ENCODE results near the gene MGRN1. TPM values are rescaled to one million over a fixed set of nuclear protein-coding genes. Genes with fewer than 3 reads are reported as not detected.

Gene MGRN1
- total and polyA plus RNA-seq, 2 donors (not counting 1 experiment from before 2014, with no cell fraction given) = 5.4 to 26.1 TPM

DNA sequence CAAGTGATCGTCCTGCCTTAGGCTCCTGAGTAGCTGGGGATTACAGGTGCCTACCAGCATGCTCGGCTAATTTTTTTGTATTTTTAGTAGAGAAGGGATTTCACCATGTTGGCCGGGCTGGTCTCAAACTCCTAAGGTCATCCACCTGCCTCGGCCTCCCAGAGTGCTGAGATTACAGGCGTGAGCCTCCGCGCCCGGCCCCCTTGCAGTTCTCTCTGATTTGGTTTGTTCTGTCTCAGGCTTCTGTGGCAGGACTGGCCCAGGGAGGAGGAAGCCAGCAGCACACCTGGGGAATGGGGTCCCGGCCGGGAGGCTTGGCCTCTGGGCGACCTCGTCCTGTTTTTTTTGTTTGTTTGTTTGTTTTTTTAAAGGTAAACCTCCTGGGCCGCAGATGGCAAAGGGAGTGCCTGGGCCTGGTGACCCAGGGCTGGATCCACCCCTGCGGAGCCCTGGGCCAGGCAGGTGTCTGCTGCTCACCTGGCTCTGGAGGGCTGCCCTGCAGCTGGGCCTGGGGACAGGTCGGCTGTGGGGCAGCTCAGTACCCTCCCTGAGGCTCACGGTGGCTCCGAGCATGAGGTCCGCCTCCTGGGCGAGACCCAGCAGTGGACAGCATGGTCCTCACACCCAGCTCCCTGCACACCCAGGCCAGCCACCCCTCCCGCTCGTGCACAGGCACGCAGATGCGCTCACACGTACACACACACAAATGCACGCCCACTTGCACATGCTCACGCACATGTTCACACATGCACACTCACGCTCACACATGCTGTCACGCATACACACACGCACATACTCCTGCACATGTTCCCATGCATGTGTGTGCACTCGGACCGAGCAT is 65.5 kb downstream of the MGRN1 start:
- Histone ChIP-seq H3K79me2 (ENCODE audit: control insufficient read depth, insufficient read depth, low read length) (peaks cover 2% of the 10 kb centered on the region), H3K36me3 (ENCODE audit: control insufficient read depth, insufficient read depth, low read length) (peaks cover 10% of the 10 kb centered on the region), H3K9me3 (ENCODE audit: control insufficient read depth, insufficient read depth, low read depth, low read length) (no peaks in the 10 kb centered on the region), H3K9ac (ENCODE audit: insufficient read depth, low read length) (no peak overlapping the region), H3K4me3 (replicated peaks in 1 of 4; ENCODE audit: control extremely low read depth in 1 of 4, insufficient read depth in 1 of 4, low read depth in 3 of 4, low read length in 4 of 4) (no peak overlapping the region), H4K20me1 (ENCODE audit: control insufficient read depth, extremely low read depth, insufficient read depth, low read length) (no peaks in the 10 kb centered on the region), H2AFZ (ENCODE audit: low read length) (no peak overlapping the region), H3K4me1 (ENCODE audit: control insufficient read depth, extremely low read depth, insufficient read depth, low read length) (peaks cover 4% of the 10 kb centered on the region), H3K4me2 (ENCODE audit: extremely low read depth, insufficient read depth, low read length) (no peak overlapping the region), H3K27me3 (ENCODE audit: control insufficient read depth, insufficient read depth, low read length) (no peaks in the 10 kb centered on the region), H3K27ac (ENCODE audit: insufficient read depth, low read length) (no peak overlapping the region)
- TF ChIP-seq EZH2 (IDR thresholded peaks at IDR 0.05; ENCODE audit: low read length, missing control alignments) = no peak
- TF ChIP-seq, protein P1, sequence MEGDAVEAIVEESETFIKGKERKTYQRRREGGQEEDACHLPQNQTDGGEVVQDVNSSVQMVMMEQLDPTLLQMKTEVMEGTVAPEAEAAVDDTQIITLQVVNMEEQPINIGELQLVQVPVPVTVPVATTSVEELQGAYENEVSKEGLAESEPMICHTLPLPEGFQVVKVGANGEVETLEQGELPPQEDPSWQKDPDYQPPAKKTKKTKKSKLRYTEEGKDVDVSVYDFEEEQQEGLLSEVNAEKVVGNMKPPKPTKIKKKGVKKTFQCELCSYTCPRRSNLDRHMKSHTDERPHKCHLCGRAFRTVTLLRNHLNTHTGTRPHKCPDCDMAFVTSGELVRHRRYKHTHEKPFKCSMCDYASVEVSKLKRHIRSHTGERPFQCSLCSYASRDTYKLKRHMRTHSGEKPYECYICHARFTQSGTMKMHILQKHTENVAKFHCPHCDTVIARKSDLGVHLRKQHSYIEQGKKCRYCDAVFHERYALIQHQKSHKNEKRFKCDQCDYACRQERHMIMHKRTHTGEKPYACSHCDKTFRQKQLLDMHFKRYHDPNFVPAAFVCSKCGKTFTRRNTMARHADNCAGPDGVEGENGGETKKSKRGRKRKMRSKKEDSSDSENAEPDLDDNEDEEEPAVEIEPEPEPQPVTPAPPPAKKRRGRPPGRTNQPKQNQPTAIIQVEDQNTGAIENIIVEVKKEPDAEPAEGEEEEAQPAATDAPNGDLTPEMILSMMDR (conservative IDR thresholded peaks at IDR 0.05 in 1 of 2, IDR thresholded peaks at IDR 0.05 in 1 of 2; ENCODE audit: low read depth in 1 of 2, low read length in 2 of 2) = no peak
- no peak for DNase-seq (ENCODE audit: low read depth in 2 of 2)

DNA sequence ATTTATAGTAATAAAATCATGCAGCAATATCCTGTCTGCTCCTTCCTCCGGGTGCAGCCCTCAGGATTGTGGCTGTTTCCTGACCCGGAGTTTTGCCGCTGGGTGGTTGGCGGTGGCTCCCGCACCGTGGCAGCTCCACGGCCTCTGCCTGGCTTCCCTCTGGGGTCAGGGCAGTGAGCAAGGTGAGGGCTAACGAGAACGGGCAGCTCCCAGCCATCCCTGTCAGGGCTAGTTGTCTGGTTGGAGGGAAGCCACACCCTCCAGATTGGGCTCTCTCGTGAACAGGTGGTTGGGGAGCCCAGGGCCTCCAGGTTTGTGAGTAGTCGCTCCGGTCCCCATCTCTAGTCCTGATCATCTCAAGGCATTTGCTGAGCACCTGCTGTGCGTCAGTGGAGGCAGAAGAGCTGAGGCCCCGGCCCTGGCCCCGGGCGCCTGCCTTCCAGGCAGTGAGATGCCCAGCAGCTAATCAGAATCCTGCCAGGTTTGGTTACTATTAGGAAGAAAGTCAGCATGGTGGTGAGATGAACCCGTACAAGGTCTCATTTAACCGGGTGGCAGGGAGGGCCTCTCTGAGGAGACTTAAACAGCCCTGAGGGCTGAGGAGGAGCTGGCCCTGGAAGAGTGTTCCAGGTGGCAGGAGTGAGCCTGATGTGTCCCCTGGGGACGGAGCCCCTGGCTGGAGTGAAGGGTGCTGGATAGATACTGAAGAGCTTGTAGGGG is 66.5 kb downstream of the MGRN1 start:
- Histone ChIP-seq H3K27ac (ENCODE audit: insufficient read depth, low read length) (no peak overlapping the region), H3K4me1 (ENCODE audit: control insufficient read depth, extremely low read depth, insufficient read depth, low read length) (peaks cover 7% of the 10 kb centered on the region), H4K20me1 (ENCODE audit: control insufficient read depth, extremely low read depth, insufficient read depth, low read length) (no peaks in the 10 kb centered on the region), H3K79me2 (ENCODE audit: control insufficient read depth, insufficient read depth, low read length) (peaks cover 4% of the 10 kb centered on the region), H3K9me3 (ENCODE audit: control insufficient read depth, insufficient read depth, low read depth, low read length) (no peaks in the 10 kb centered on the region), H3K27me3 (ENCODE audit: control insufficient read depth, insufficient read depth, low read length) (no peaks in the 10 kb centered on the region), H3K9ac (ENCODE audit: insufficient read depth, low read length) (no peak overlapping the region), H3K4me2 (ENCODE audit: extremely low read depth, insufficient read depth, low read length) (no peak overlapping the region), H3K36me3 (ENCODE audit: control insufficient read depth, insufficient read depth, low read length) (peaks cover 14% of the 10 kb centered on the region), H3K4me3 (replicated peaks in 1 of 4; ENCODE audit: control extremely low read depth in 1 of 4, insufficient read depth in 1 of 4, low read depth in 3 of 4, low read length in 4 of 4) (no peak overlapping the region), H2AFZ (ENCODE audit: low read length) (no peak overlapping the region)
- TF ChIP-seq, protein P1 (conservative IDR thresholded peaks at IDR 0.05 in 1 of 2, IDR thresholded peaks at IDR 0.05 in 1 of 2; ENCODE audit: low read depth in 1 of 2, low read length in 2 of 2) = no peak
- TF ChIP-seq EZH2 (IDR thresholded peaks at IDR 0.05; ENCODE audit: low read length, missing control alignments) = no peak
- no peak for DNase-seq (ENCODE audit: low read depth in 2 of 2)

DNA sequence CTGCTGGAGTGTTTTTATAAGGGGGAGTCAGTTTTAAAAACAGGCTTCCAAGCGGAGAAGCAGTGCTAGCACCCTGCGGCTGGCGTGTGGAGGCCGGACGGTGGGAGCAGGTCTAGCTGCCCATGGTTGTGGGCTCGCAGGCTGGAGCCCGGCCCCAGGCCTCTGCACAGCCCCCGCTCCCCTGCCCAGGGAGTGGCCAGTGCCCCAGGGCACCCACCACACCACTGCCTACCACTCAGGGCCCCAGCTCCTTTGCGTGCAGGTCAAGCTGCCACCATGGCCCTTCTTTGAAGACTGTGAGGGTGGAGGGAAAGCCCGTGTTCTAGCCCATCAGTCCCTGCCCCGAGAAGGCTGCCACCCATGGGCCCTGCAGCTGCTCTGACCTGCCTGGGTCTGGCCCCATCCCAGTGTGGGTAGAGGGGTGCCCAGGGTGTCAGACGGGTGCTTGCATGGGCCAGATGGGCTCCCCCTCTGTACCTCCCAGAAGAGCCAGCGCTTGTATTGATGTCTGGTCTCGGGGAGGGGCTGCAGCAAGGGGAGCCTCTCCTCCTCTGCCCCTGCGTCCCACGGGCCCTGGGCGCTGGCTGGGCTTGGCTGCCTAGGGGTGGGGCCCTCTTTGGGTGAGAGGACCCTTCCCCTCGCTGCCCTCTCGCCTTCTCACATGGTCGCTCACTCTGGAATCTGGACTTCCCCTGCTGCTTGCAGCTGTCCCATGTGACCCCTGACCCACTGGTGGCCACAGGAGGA is 67.2 kb downstream of the MGRN1 start:
- TF ChIP-seq, protein P1 (conservative IDR thresholded peaks at IDR 0.05 in 1 of 2, IDR thresholded peaks at IDR 0.05 in 1 of 2; ENCODE audit: low read depth in 1 of 2, low read length in 2 of 2) = no peak
- TF ChIP-seq EZH2 (IDR thresholded peaks at IDR 0.05; ENCODE audit: low read length, missing control alignments) = no peak
- no peak overlapping the region for H2AFZ ChIP-seq (ENCODE audit: low read length)
- H3K79me2 ChIP-seq (ENCODE audit: control insufficient read depth, insufficient read depth, low read length) = peaks cover 4% of the 10 kb centered on the region
- DNase-seq (ENCODE audit: low read depth in 2 of 2) = no peak
- peaks cover 18% of the 10 kb centered on the region for H3K36me3 ChIP-seq (ENCODE audit: control insufficient read depth, insufficient read depth, low read length)
- H3K4me3 ChIP-seq (replicated peaks in 1 of 4; ENCODE audit: control extremely low read depth in 1 of 4, insufficient read depth in 1 of 4, low read depth in 3 of 4, low read length in 4 of 4) = no peak overlapping the region
- H4K20me1 ChIP-seq (ENCODE audit: control insufficient read depth, extremely low read depth, insufficient read depth, low read length) = no peaks in the 10 kb centered on the region
- H3K4me1 ChIP-seq (ENCODE audit: control insufficient read depth, extremely low read depth, insufficient read depth, low read length) = peaks cover 7% of the 10 kb centered on the region
- no peak overlapping the region for H3K4me2 ChIP-seq (ENCODE audit: extremely low read depth, insufficient read depth, low read length)
- H3K27ac ChIP-seq (ENCODE audit: insufficient read depth, low read length) = no peak overlapping the region
- no peak overlapping the region for H3K9ac ChIP-seq (ENCODE audit: insufficient read depth, low read length)
- H3K27me3 ChIP-seq (ENCODE audit: control insufficient read depth, insufficient read depth, low read length) = no peaks in the 10 kb centered on the region
- no peaks in the 10 kb centered on the region for H3K9me3 ChIP-seq (ENCODE audit: control insufficient read depth, insufficient read depth, low read depth, low read length)

Measured in fibroblast of lung (primary cell).